Raji (cell line): Measurements from ENCODE around the gene SFT2D3.
A peak's percentile ranks its signal among the peaks of the same experiment; 100 is the strongest.

ENCODE experiments used
- POLR2A ChIP-seq: IDR thresholded peaks from 2 replicates; pipeline ENCODE4 v1.6.1; 2011; ENCODE audit warnings: low read depth, low read length, control low read depth; ENCODE audit not compliant: insufficient read depth

The SFT2D3 gene

DNA sequence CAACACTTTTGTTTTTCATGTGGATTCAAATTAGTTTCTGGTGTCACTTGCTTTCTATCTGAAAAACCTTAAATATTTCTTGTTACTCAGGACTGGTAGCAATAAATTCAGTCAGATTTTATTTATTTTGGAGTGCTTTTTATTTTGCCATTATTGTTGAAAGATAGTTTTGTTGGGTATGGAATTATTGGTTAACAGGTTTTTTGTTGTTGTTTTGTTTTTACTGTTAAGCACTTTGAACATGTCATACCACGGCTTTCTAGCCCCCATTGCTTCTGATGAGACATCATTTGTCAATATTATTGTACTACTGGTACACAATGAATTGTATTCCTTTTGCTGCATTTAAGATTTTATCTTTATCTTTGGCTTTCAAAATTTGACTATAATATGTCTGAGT lies 12.9 kb upstream of the SFT2D3 start:
- no peak for TF ChIP-seq POLR2A

DNA sequence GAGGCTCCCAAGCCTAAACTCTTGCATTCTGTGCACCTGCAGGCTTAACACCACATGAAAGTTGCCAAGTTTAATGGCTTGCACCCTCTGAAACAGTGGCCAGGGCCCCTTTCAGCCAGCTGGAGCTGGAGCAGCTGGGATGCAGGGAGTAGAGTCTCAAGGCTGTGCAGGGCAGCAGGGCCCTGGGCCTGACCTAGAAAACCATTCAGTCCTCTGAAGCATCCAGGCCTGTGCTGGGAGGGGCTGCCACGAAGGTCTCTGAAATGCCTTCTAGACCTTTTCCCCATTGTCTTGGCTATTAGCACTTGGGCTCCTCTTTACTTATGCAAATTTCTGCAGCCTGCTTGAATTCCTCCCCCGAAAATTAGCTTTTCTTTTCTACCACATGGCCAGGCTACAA lies 10.6 kb upstream of the SFT2D3 start:
- TF ChIP-seq POLR2A: no peak

- no peak for TF ChIP-seq POLR2A
Observed at GRCh38 chr2:127694986-127695385, 6.3 kb upstream of the SFT2D3 start.

- TF ChIP-seq POLR2A: no peak
Observed at GRCh38 chr2:127695491-127696472, 5.5 kb upstream of the SFT2D3 start.

GRCh38 chr2:127697482-127698180 lies 3.7 kb upstream of the SFT2D3 start:
- TF ChIP-seq POLR2A: no peak

DNA sequence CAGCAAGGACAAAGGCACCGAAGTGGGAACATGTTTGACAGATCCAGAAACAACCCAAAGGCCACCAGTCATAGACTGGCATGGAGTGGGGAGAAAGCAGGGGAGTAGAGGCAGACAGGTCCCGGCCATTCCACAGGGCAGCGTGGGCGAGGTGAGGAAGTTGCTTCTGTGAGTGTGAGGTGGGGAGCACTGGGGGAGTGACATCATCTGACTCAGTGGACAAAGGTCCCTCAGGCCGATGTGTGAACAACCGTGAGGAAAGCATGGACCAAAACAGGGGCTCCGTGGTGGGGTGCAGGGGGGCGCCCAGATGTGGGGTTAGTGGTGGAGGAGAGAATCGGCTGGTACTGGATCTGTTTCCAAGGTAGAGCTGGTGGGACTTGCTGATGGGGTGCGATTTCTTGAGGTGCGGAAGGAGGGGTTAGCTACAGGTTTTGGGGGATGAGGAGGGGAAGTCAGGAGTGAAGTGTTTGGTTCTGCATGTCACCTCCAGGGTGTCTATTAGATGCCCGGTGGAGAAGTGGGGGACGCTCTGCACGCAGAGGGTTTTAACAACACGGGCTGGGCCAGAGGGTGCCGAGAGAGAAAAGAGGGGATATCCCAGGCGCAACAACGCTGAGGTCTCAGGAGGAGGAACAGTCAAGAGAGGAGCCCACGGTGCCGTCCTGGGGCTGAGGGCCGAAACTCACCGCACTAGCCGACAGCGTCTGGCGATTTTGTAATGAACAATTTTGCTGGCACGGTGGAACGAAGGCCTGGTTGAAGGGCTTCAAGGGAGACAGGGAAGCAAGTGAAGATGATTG lies 2.5 kb upstream of the SFT2D3 start:
- TF ChIP-seq POLR2A: no peak

- TF ChIP-seq POLR2A: no peak
Observed at GRCh38 chr2:127700527-127701192, 637 bp upstream of the SFT2D3 start.

- no peak; the same call in 1 of the 2 replicates for TF ChIP-seq POLR2A
Observed at GRCh38 chr2:127701651-127702394, 526 bp downstream of the SFT2D3 start.

- no peak for TF ChIP-seq POLR2A
Observed at GRCh38 chr2:127702395-127703009, 1.2 kb downstream of the SFT2D3 start.

DNA sequence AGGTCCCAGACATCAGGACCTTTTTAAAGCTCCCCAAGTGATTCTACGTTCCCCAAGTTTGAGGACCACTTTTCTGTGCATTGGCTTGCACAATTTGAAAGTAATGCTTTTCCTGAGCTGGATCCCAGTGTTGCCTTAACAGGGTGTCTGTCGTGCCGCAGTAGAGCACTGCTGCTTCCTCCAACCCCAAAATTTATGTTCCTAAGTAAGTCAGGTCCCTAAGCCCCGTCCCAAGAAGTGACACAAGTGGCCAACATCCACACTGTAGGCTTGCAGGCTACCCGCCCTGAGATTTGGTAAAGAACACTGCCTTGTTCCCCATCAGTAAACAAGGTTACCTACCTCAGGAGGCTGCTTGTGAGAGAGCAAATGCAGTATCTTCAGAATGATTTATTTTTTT lies 2.0 kb downstream of the SFT2D3 start:
- TF ChIP-seq POLR2A: peak; percentile 13; the same call in 1 of the 2 replicates

DNA sequence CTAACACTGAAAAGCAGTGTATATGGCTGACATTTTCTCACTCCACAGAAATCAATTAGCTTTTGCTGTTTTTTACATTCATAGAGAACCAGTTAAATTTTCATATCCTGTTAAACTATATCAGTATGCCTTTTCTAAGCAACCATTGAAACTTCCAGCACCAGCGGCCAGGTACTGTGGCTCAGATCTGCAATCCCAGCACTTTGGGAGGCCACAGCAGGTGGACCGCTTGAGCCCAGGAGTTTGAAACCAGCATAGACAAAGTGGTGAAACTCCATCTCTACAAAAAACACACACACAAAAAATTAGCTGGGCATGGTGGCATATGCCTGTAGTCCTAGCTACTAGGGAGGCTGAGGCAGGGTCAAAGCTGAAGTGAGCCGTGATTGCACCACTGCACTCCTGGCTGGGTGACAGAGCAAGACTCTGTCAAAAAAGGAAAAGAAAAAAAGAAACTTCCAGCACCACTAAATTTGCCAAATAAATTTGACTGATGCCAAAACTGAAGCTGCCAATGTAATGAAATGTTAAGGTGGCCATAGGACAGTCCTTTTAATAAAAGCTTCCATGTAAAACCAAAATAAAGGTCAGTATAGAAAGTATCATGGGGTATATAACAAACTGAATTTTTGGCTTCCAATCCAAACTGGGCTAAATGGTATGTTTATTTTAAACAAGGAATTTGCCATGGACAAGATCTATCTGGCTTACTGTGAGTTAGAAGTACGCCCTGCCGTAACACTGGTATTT lies 3.5 kb downstream of the SFT2D3 start:
- no peak for TF ChIP-seq POLR2A

DNA sequence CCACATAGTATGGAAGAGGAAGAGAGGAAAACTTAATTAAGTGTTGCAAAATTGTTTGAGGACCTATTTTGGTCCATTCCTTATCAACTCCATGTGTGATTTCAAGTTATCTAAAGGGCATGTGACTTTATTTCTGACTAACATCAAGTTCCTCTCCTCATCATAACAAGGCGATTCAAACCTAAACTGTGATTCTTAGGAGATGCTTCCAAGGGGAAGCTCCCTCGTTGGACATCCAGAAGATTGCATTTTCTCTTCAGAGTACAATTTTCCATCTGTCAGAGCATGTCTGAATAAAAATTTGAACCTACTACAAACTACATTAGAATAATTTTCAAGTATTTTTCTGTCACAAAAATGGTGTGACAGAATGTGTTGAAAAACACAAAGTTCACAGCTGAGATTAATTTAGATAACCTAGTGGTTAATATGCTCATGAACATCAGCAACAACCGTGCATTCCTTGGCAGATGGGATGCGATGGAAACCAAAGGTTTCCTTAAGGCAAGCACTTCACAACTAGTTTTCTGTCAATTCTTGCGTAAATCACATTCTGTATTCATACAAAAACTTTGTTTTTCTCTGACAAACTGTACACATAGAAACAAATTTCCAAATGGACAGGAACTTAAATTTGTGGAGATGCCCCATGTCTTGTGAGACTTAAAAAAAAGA lies 4.2 kb downstream of the SFT2D3 start:
- no peak for TF ChIP-seq POLR2A
